NK-92 (cell line): ENCODE results near the gene CCDC85C.
A peak's percentile ranks its signal among the peaks of the same experiment; 100 is the strongest.

Experiments used
- DNase-seq: peaks from one replicate; lab custom pipeline; 2025; ENCODE audit not compliant: unreplicated experiment; lab: John Stamatoyannopoulos, UW

Gene CCDC85C

DNA sequence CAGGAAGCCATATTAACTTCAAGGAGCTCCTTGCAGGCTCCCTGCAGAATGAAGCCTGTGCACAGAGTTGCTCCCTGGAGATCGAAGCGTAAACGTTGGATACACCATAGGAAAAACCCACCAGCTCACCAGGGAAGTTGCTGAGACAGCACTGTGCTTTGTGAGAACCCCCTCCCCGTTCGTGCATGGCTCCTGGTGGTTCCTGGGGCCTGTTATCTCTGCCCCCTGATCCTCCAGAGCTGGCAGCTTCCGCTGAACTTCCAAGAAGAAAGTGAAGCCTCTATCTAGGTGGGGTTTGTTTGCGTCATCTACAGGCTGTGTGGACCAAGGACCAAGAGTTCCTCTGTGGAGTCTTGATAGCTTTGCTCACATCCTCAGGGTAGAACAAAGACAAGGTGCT, 2.4 kb upstream of the CCDC85C start:
- no peak for DNase-seq

- DNase-seq: no peak
These were observed 1.4 kb upstream of the CCDC85C start for GRCh38 chr14:99605299-99605961.

DNA sequence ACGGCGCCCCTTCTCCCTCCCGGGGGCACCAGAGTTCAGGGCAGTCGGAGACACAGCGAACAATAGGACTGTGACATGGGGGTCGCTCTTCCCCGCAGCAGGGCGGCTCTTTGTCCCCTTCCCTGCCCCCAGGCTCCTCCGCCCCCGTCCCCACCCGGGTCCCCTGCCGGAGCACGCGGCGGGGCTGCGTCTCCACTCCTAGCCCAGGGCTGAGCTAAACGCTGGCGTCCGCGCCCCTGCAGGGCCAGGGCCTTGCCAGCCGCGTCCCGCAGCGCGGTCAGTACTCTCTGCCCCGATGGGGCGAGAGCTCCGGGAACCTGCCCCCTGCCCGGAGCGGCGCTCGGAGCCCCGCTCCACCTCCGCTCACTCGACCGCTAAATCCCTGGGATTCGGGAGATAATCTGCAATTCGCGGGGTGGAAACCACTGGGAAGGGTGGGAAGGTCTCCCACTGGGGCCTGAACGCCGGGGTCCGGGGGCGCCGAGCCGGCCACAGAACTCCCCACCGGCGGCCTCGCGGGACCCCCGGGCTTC, 825 bp upstream of the CCDC85C start:
- no peak for DNase-seq

- peak; percentile 45 for DNase-seq
These were observed 315 bp upstream of the CCDC85C start for GRCh38 chr14:99604278-99604765.

GRCh38 chr14:99602788-99603415, 1.1 kb downstream of the CCDC85C start:
- no peak for DNase-seq

DNA sequence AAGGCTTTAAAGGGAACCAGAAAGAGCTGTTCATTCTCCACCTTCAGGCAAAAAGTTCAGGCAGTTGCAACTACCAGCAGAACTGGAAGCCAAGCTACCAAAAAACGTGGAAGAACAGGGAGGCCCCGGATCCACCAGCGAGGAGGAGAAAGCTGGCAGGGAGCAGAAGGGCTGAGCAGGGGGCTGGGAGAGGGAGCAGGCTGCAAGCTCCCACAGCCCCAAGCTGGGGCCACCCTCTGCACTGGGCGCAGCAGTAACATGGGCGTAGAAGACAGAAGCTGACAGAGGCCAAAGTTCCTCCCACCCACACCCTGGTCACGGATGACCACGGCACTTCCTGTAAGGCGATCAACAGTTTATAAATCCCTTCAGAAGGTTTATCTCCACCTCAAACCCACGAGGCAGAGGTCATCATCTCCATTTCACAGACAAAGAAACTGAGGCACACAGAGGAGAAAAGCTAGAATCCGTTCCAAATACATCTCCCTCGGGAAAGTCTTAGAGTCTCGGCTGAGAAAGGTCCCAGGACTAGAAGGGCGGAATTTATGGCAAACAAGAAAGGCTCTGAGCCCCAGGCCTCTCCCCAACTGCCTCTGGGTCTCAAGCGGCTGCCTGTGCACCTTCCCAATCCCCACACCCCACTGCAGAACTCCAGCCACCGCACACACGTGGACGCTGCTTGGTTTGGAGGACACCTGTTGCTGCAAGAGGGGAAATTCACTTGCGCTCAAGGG, 1.8 kb downstream of the CCDC85C start:
- no peak for DNase-seq

GRCh38 chr14:99601361-99601831, 2.6 kb downstream of the CCDC85C start:
- DNase-seq: no peak

GRCh38 chr14:99600232-99600888, 3.6 kb downstream of the CCDC85C start:
- no peak for DNase-seq

GRCh38 chr14:99599393-99599792, 4.6 kb downstream of the CCDC85C start:
- DNase-seq: no peak

GRCh38 chr14:99598774-99599173, 5.2 kb downstream of the CCDC85C start:
- DNase-seq: no peak

DNA sequence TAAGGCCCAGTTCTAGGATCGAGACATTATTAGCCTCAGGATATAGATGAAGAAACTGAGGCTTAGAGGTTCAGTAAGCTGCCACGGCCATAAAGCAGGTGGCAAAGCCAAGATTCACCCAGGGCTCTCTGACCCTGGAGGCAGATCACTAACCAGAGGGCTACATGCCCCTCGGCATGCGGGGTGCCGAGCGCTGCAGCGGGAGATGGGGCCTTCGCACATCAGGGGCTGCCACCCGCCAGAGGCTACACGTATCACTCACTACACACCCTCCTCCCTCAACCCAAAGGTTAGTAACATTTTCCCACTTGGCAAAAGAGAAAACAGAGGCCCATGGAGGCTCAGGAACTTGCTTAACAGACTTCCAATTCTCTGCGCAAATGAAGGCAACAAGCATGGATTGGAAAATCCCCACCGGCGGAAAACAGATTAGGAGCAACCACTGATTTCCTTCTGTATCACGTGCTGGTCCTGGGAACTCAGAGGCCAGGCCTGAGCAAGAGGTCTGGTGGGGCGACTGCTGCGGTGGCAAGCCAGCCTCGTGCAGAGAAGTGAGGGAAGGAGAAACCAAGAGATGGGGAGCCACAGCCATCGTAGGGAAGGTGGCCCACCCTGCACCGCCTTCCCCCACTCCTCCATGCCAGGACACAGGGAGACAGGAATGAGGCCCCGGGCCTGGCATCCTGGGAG, 6.0 kb downstream of the CCDC85C start:
- no peak for DNase-seq

- DNase-seq: no peak
These were observed 7.2 kb downstream of the CCDC85C start for GRCh38 chr14:99596772-99597171.

GRCh38 chr14:99596071-99596627, 7.9 kb downstream of the CCDC85C start:
- DNase-seq: no peak

- DNase-seq: no peak
These were observed 8.5 kb downstream of the CCDC85C start for GRCh38 chr14:99595524-99595923.

DNA sequence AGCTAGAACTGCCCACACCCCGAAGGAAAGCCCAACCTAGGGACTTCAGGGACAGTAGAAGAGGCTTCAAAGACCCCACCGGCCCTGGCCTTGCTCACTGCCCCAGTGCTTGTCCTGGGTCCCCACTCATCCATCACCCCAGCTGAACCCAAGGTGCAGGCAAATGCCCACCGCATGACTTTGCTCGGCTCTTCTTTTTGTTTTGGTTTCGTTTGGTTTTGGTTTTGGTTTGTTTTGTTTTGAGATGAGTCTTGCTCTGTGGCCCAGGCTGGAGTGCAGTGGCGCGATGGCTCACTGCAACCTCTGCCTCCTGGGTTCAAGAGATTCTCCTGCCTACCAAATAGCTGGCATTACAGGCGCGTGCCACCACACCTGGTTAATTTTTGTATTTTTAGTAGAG, 9.0 kb downstream of the CCDC85C start:
- no peak for DNase-seq

DNA sequence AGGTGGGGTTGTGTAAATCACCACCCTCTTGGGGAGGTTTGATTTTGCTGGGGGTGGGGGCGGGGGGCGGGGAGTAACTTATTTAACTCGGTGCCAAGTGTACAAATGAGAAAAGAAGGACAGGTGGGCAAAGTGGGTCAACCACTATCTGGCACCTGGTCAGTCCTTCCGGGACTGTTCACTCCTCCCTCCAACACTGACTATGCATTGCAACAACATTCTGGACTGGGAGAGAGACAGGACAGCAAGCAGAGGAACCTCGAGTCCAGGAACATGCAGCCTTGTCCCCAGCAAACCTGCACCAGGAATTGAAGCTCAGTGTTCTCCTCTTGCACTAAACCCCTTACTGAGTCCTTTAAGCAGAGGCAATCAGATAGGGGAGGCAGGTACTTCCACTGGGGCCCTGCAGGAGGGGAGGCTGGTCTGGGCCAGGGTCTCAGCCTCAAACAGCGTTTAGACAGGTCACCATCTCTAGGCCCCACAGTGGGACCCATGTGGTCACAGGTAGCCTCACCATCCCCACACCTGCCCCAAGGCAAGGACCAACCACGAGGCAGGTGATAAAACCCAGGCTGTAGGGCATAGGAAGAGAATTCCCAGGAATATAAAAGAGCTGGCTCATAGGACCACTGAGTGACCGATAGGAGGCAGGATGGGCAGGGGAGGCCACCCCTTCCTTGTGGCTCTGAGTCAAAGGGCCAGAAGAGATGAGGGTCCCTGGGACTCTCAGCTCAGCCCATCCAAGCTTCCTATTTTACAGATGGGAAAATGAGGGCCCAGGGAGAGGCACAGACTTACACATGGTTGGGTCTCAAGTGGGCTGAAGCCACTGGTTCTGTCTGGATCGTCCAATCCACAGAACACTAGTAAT, 9.8 kb downstream of the CCDC85C start:
- no peak for DNase-seq

GRCh38 chr14:99592933-99593753, 10.9 kb downstream of the CCDC85C start:
- DNase-seq: no peak

DNA sequence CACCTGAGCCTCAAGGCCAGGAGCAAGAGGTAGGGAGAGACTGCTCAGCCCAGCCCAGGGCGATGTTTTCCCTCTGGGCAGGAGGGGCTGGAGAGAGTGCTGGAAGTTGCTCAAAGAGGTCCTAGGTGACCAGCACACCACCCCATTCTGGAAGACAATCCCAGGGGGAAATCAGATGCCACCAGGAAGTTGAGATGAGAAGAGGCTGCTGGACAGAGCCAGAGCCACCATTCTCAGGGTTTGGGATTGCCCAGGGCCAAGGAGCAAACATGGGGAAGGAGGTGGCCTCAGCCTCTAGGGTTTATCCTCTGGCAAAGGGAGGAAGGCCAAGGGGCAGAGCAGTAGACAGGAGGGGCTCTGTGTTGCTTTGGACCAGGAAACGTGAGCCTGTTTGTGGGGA, 11.6 kb downstream of the CCDC85C start:
- no peak for DNase-seq
